Mesendoderm (in vitro differentiated cells): ENCODE measurements around the gene PARD3.

Source experiments
- DNase-seq: peaks from one replicate; pipeline ENCODE4 v3.0.0; 2013
- H2AK5ac ChIP-seq: 2 replicates; pipeline ENCODE4 v1.6.1; 2013; ENCODE audit warnings: low read length, inconsistent platforms
- H2BK120ac ChIP-seq: 2 replicates; pipeline ENCODE4 v1.6.1; 2013; ENCODE audit warnings: low read depth, mild to moderate bottlenecking, low read length, moderate library complexity, mixed read lengths
- H2BK15ac ChIP-seq: replicated peaks from 2 replicates; pipeline ENCODE4 v1.6.1; 2013; ENCODE audit warnings: low read depth, mild to moderate bottlenecking, moderate library complexity
- H2BK5ac ChIP-seq: 2 replicates; pipeline ENCODE4 v1.6.1; 2013; ENCODE audit warnings: low read length, inconsistent platforms
- H3K18ac ChIP-seq: 2 replicates; pipeline ENCODE4 v1.6.1; 2013; ENCODE audit warnings: mild to moderate bottlenecking, low read length, mixed read lengths
- H3K23ac ChIP-seq: one replicate; pipeline ENCODE4 v1.6.1; 2013; ENCODE audit warnings: low read length
- H3K27ac ChIP-seq: 2 replicates; pipeline ENCODE4 v1.5.1; 2013; ENCODE audit warnings: low read depth, mild to moderate bottlenecking, inconsistent platforms, low read length, moderate library complexity
- H3K27me3 ChIP-seq: 2 replicates; pipeline ENCODE4 v1.6.1; 2013; ENCODE audit warnings: low read length, control low read depth, mild to moderate bottlenecking, inconsistent platforms; ENCODE audit not compliant: insufficient read depth, poor library complexity
- H3K36me3 ChIP-seq: 2 replicates; pipeline ENCODE4 v1.6.1; 2013; ENCODE audit warnings: low read length, inconsistent platforms; ENCODE audit not compliant: control insufficient read depth, insufficient read depth
- H3K4ac ChIP-seq: one replicate; pipeline ENCODE4 v1.6.1; 2013; ENCODE audit warnings: low read depth, mild to moderate bottlenecking, low read length, moderate library complexity
- H3K4me1 ChIP-seq: 2 replicates; pipeline ENCODE4 v1.6.1; 2013; ENCODE audit warnings: low read depth, low read length, inconsistent platforms; ENCODE audit not compliant: control insufficient read depth
- H3K4me2 ChIP-seq: 2 replicates; pipeline ENCODE4 v1.6.1; 2013; ENCODE audit warnings: low read length
- H3K4me3 ChIP-seq: 2 replicates; pipeline ENCODE4 v1.5.1; 2013; ENCODE audit warnings: mild to moderate bottlenecking, low read length
- H3K56ac ChIP-seq: one replicate; pipeline ENCODE4 v1.6.1; 2013; ENCODE audit warnings: low read length
- H3K79me1 ChIP-seq: 2 replicates; pipeline ENCODE4 v1.6.1; 2013; ENCODE audit warnings: low read length, inconsistent platforms
- H3K79me2 ChIP-seq: 2 replicates; pipeline ENCODE4 v1.6.1; 2013; ENCODE audit warnings: mild to moderate bottlenecking, low read length; ENCODE audit not compliant: control insufficient read depth, insufficient read depth
- H3K9ac ChIP-seq: 2 replicates; pipeline ENCODE4 v1.6.1; 2013; ENCODE audit warnings: low read length, inconsistent platforms
- H4K5ac ChIP-seq: one replicate; pipeline ENCODE4 v1.6.1; 2013; ENCODE audit warnings: low read length
- H4K8ac ChIP-seq: one replicate; pipeline ENCODE4 v1.6.1; 2013; ENCODE audit warnings: low read depth, mild to moderate bottlenecking, control low read depth, low read length, moderate library complexity
- WGBS: extraction: QIAGEN DNeasy Blood & Tissue Kit; methylation state at CpG from one replicate; pipeline ENCODE4 v1.1.7; 2013; ENCODE audit warnings: low lambda C conversion rate, missing lambda C conversion rate; ENCODE audit not compliant: insufficient coverage; ENCODE audit errors: extremely low coverage; 5-methylcytosine and 5-hydroxymethylcytosine counted together

PARD3 gene

DNA sequence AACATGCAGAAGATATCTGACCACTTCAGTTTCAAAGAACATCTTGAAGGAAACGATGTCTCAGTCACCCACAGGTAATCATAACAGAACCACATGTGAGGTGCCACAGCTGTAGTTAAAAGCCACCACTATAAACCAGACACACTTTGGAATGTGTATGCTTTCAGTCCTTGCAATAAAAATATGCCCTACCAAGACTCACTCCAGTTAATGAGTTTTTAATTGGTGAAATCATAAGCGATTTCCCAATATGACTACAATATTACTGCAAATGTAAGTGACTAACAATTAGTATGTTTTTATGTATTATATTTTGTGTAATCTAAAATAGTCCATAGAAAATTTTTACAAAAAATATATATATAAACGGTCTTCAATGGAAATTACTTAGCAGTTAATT is 428.2 kb downstream of the PARD3 start:
- Histone ChIP-seq H3K4me1 (no peaks in the 10 kb centered on the region), H2BK15ac (no peak overlapping the region), H3K4me3 (no peak overlapping the region), H2BK120ac (no peak overlapping the region), H3K23ac (no peak overlapping the region), H2BK5ac (no peak overlapping the region), H3K18ac (no peak overlapping the region), H3K9ac (no peak overlapping the region), H3K27ac (no peak overlapping the region), H3K79me1 (no peaks in the 10 kb centered on the region), H4K5ac (no peak overlapping the region), H3K4ac (no peak overlapping the region), H4K8ac (no peak overlapping the region), H3K36me3 (no peaks in the 10 kb centered on the region), H3K4me2 (no peak overlapping the region), H3K79me2 (no peaks in the 10 kb centered on the region), H2AK5ac (no peak overlapping the region), H3K56ac (no peak overlapping the region), H3K27me3 (no peaks in the 10 kb centered on the region)
- no CpG with 5 or more reads among the region's 3 CpGs for WGBS
- no peak for DNase-seq

DNA sequence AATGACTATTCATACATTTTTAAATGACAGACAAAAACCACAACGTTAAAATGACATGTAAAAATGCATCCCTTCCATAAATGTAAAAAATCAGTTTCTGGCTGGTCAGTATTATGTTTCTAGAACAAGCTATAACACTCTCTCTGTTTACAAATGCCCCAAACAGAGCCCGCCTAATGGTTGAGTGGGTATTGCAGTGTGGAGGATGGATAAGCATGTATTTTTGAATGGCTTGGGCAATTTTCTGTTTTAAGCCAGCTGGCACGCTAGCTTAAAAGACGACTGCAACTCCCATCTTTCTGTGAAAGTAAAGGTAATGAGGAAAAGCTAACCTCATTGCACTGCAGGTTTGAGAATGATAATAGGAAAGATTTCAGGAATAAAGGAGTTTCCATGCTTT is 430.7 kb downstream of the PARD3 start:
- Histone ChIP-seq H2BK120ac (no peak overlapping the region), H4K8ac (no peak overlapping the region), H3K36me3 (no peaks in the 10 kb centered on the region), H3K27ac (no peak overlapping the region), H3K9ac (no peak overlapping the region), H3K18ac (no peak overlapping the region), H3K23ac (no peak overlapping the region), H2BK5ac (no peak overlapping the region), H2BK15ac (no peak overlapping the region), H3K27me3 (no peaks in the 10 kb centered on the region), H3K4me3 (no peak overlapping the region), H3K79me2 (no peaks in the 10 kb centered on the region), H2AK5ac (no peak overlapping the region), H3K4ac (no peak overlapping the region), H3K4me1 (no peaks in the 10 kb centered on the region), H4K5ac (no peak overlapping the region), H3K79me1 (no peaks in the 10 kb centered on the region), H3K4me2 (no peak overlapping the region), H3K56ac (no peak overlapping the region)
- no peak for DNase-seq
- WGBS, result no CpG with 5 or more reads among the region's 4 CpGs

GRCh38 chr10:34382626-34383025 is 432.5 kb downstream of the PARD3 start:
- no peak overlapping the region for H3K9ac ChIP-seq
- no peak overlapping the region for H3K27ac ChIP-seq
- no peak overlapping the region for H2BK15ac ChIP-seq
- H3K4me2 ChIP-seq, result no peak overlapping the region
- H4K5ac ChIP-seq, result no peak overlapping the region
- no peaks in the 10 kb centered on the region for H3K36me3 ChIP-seq
- no peak overlapping the region for H2BK5ac ChIP-seq
- H2AK5ac ChIP-seq, result no peak overlapping the region
- DNase-seq, result no peak
- no peak overlapping the region for H3K23ac ChIP-seq
- H3K4ac ChIP-seq, result no peak overlapping the region
- no peak overlapping the region for H4K8ac ChIP-seq
- H3K79me1 ChIP-seq, result no peaks in the 10 kb centered on the region
- H3K4me3 ChIP-seq, result no peak overlapping the region
- WGBS, result no CpG with 5 or more reads among the region's 10 CpGs
- H3K79me2 ChIP-seq, result no peaks in the 10 kb centered on the region
- no peak overlapping the region for H3K18ac ChIP-seq
- no peaks in the 10 kb centered on the region for H3K27me3 ChIP-seq
- H3K56ac ChIP-seq, result no peak overlapping the region
- no peaks in the 10 kb centered on the region for H3K4me1 ChIP-seq
- no peak overlapping the region for H2BK120ac ChIP-seq

GRCh38 chr10:34380856-34381255 is 434.2 kb downstream of the PARD3 start:
- Histone ChIP-seq H2AK5ac (no peak overlapping the region), H3K9ac (no peak overlapping the region), H4K8ac (no peak overlapping the region), H3K79me1 (no peaks in the 10 kb centered on the region), H3K4me3 (no peak overlapping the region), H3K79me2 (no peaks in the 10 kb centered on the region), H3K27ac (no peak overlapping the region), H4K5ac (no peak overlapping the region), H3K18ac (no peak overlapping the region), H3K23ac (no peak overlapping the region), H2BK15ac (no peak overlapping the region), H3K4me2 (no peak overlapping the region), H3K4me1 (no peaks in the 10 kb centered on the region), H3K4ac (no peak overlapping the region), H3K27me3 (no peaks in the 10 kb centered on the region), H3K36me3 (no peaks in the 10 kb centered on the region), H2BK120ac (no peak overlapping the region), H2BK5ac (no peak overlapping the region), H3K56ac (no peak overlapping the region)
- DNase-seq, result no peak
- WGBS, result no CpG with 5 or more reads among the region's 3 CpGs

DNA sequence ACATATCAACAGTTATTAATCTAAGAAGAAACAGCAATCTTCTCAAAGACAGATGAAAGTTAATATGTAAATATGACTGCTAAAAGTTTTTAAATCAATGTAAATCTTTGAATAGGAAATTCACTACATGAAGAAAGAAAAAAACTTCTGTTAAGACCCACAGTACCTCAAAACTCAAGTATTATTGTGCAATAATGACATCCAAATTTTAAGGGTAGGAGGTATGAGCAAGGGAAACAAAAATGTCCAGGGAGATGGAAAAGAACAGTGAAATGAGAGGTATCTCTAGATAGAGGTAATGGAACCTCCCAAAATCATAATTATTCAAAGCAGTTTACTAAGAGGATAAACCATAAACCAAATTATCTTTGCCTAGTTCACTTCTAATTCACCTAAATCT is 436.8 kb downstream of the PARD3 start:
- H2BK120ac ChIP-seq, result no peak overlapping the region
- no peak overlapping the region for H2AK5ac ChIP-seq
- H3K36me3 ChIP-seq, result no peaks in the 10 kb centered on the region
- H3K18ac ChIP-seq, result no peak overlapping the region
- no peak overlapping the region for H3K9ac ChIP-seq
- no peak overlapping the region for H3K56ac ChIP-seq
- no peak overlapping the region for H4K8ac ChIP-seq
- no peaks in the 10 kb centered on the region for H3K79me1 ChIP-seq
- H2BK5ac ChIP-seq, result no peak overlapping the region
- no peaks in the 10 kb centered on the region for H3K27me3 ChIP-seq
- no peak overlapping the region for H3K4ac ChIP-seq
- H3K27ac ChIP-seq, result no peak overlapping the region
- no peaks in the 10 kb centered on the region for H3K79me2 ChIP-seq
- H3K4me2 ChIP-seq, result no peak overlapping the region
- DNase-seq, result no peak
- no peak overlapping the region for H3K4me3 ChIP-seq
- H3K23ac ChIP-seq, result no peak overlapping the region
- H4K5ac ChIP-seq, result no peak overlapping the region
- H3K4me1 ChIP-seq, result no peaks in the 10 kb centered on the region
- H2BK15ac ChIP-seq, result no peak overlapping the region

DNA sequence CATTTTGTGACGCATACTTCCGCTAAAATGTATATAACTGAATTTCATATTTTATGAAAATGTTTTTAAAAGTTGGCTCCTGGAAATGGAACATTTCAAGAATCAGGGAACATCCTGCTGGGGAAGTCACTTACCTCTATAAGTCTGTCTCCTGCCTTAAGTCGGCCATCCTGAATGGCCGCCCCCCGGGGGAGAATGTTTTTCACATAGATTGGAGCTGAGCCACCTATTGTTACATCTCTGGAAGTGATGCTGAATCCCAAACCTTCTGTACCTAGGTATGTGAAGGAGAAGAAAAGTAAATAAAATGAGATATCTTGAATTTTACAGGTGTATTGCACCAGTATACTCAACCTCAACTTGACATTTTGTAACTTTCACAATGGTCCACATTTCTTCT is 437.3 kb downstream of the PARD3 start:
- Histone ChIP-seq H4K8ac (no peak overlapping the region), H3K79me2 (no peaks in the 10 kb centered on the region), H2BK15ac (no peak overlapping the region), H3K56ac (no peak overlapping the region), H2BK120ac (no peak overlapping the region), H3K36me3 (no peaks in the 10 kb centered on the region), H3K27ac (no peak overlapping the region), H2BK5ac (no peak overlapping the region), H2AK5ac (no peak overlapping the region), H3K4me1 (no peaks in the 10 kb centered on the region), H3K9ac (no peak overlapping the region), H3K27me3 (no peaks in the 10 kb centered on the region), H3K79me1 (no peaks in the 10 kb centered on the region), H3K4ac (no peak overlapping the region), H4K5ac (no peak overlapping the region), H3K18ac (no peak overlapping the region), H3K4me2 (no peak overlapping the region), H3K4me3 (no peak overlapping the region), H3K23ac (no peak overlapping the region)
- peak; percentile 27 for DNase-seq
- WGBS, result 100% methylated on average over 2 of the region's 5 CpGs
